SHP77 (cell line): ENCODE results near the gene CLEC4A.
"Not testable (repeated sequence)": the region's sequence is repeated elsewhere in the genome, so short reads cannot be mapped to it uniquely, and the experiment has no call there.

Experiments used
- DNase-seq, 2 experiments: peaks; one replicate each; lab custom pipeline; 2025; lab: John Stamatoyannopoulos, UW

Gene CLEC4A

DNA sequence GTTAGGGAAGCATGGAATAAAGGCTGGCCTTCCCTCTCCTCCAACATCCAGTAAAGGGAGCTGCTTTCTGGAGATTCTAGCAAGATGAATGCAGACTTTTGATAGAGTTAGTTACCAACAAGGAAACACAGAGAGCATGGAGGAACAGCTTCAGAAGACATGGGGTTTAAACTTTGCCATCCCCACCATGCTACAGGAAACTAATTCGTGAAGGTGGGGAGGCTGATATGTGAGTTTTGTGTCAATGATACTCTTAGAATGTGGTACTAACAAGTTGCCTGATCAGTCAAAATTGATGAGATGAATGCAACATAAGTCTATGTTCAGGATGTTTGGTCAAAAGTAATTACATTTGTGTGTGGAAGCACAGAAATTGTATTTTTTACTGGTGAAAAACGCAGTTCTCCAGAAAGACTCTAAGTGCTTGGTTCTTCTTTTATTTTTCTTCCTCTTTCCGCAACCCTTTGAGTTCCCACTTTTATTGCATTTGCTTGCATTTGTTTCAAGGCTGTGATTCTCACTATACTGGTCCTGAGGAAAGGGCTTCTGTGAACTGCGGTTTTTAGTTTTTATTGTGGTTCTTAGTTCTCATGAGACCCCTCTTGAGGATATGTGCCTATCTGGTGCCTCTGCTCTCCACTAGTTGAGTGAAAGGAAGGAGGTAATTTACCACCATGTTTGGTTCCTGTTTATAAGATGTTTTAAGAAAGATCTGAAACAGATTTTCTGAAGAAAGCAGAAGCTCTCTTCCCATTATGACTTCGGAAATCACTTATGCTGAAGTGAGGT is at the start of gene CLEC4A:
TSS of gene CLEC4A (plus strand) at position 494 of the 789 bp plus-strand sequence. CDS start at position 756, 262 bp downstream.
- no peak for DNase-seq

DNA sequence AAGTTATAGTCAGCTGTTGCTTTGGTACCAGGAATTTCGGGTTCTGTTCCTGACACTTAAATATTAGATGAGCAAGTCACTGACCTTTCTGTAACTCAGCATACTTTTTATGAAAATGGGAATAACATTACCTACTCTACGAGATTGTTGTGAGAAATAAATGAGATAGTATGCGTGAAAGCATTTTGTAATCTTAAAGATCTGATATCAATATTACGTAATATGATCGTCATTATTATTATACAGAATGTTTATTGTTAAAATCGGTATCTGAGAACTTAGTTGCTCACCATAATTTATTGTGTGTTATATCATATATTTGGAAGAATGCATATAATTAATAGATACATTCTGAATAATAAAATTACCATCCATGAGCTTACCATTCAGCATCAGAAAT is 47.5 kb upstream of the CLEC4A start:
- DNase-seq, result no peak

DNA sequence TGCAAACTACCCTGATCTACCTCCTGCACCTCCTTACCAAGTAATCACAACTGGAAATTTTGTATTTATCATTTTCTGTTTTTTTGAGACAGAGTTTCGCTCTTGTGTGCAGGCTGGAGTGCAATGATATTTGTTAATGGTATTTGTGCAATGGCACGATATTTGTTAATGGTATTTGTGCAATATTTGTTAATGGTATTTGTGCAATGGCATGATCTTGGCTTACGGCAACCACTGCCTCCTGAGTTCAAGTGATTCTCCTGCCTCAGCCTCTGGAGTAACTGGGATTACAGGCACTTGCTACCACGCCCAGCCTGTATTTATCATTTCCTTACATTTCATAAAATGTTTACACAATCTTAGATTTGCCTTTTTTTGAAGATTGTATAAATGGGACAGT is 47.1 kb upstream of the CLEC4A start:
- no peak for DNase-seq

DNA sequence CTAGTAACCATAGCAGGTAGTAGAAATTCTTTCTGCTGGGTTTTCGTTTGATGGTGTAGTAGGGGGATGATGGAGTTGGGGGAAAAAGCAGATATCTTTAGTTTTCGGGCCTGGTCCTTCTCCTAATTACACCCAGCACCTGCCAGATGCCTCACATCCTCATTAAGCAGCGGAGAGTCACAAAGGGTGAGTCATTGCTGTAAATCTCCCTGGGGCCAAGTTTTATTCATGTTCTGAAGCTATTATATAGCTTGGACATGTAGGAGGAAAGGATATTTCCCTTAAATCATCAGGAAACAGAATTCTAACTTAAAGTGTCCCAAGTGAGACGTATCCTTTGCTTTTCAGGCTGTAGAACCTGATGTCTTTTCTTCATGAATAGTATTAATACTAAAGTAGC is 46.2 kb upstream of the CLEC4A start:
- no peak for DNase-seq

DNA sequence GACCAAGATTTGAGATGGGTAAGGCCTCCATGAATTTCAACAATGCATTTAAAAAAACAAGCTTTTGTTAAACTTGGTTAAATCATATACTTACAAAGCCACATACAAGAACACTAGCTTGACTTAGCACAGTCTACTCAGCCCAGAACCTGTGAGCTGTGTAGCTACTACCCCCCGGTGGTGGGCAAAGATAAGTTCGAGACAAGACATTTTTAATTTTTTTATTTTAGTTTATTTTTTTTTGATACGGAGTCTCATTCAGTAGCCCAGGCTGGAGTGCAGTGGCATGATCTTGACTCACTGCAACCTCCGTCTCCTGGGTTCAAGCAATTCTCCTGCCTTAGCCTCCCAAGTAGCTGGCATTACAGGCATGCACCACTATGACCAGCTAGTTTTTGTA is 45.0 kb upstream of the CLEC4A start:
- no peak for DNase-seq

DNA sequence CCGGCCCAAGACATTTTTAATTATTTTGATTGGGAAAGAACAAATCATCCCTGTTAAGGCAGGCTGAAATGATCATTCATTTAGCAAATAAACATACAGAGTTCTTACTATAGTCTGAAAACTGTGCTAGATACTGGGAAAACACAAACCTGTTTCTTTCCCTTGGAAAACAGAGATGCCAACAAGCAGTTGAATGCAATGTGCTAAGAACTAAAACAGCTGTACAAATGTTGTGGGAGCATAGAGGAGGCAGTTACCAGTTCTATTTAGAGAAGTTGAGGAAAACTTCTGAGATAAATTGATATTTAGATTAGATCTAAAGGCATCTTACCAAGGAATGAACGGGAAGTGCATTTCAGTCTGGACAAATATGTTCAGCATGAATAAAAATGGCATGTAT is 44.5 kb upstream of the CLEC4A start:
- no peak for DNase-seq

DNA sequence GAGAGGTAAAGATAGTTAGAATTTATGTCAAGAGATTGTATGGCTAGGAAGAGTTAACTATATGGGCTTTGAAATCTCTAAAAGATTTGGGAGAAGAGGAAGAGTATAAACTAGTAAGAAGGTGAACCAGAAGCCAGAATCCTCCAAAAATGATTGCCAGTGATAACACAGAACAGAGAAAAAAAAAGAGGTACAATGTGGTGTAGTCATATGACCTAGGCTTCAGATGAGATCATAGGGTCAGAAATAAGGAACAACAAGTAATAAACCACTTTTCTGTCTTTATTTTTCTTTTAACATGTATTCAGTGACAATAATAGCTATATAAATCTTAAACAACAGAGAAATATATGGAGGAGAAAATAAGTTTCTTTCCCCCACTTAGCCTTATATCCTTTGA is 43.3 kb upstream of the CLEC4A start:
- no peak for DNase-seq

DNA sequence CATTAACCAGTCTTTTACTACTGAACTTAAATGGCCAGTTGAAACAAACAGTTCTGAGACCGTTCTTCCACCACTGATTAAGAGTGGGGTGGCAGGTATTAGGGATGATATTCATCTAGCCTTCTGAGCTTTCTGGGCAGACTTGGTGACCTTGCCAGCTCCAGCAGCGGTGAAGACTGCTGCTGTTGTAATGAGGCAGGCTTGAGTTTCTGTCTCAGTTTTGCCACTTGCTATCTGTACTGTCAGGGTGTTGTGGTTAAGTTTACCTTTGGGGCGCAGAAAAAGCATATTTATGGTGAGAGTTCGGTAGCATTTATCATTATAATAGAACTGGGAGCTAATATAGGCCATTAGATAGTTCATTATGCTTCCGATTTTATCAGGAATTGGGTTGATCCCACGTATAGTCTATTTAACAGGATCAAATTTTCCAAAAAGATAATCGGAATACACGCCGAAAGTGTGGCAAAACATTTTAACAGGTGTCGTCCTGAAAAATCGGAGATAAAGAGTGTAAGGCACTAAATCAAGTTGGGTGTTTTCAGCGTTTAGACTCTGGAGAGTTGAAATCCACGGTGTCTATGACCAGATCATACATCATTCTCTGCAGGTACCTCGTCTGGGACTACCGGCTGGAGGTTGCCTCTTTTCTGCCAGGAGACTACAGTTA is 42.0 kb upstream of the CLEC4A start:
- no peak for DNase-seq

DNA sequence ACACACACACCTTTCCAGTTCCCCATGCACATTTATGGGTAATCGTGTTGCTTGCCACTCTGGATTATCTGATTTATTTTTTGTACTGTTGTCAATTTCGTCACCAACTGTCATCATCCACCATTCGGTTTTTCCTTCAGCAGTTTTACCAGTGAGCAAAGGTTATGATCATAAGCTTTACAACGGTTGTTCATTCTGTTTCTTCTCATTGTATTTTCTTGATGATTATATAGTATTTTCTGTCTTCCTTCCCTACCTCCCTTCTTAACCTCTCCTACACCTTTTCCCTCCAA is 40.7 kb upstream of the CLEC4A start:
- DNase-seq, result no peak

DNA sequence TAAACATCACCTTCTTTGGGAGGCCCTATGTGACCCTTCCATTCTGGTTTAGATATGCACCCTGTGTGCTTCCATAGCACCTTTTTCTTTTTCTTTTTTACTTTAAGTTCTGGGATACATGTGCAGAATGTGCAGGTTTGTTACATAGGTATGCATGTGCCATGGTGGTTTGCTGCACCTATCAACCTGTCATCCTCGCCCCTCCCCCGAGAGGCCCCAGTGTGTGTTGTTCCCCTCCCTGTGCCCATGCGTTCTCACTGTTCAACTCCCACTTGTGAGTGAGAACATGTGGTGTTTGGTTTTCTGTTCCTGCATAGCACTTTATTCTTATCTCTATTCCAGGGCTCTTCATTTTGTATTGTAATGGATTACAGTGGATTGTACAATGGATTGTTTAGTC is 39.1 kb upstream of the CLEC4A start:
- DNase-seq, result not testable (repeated sequence)

DNA sequence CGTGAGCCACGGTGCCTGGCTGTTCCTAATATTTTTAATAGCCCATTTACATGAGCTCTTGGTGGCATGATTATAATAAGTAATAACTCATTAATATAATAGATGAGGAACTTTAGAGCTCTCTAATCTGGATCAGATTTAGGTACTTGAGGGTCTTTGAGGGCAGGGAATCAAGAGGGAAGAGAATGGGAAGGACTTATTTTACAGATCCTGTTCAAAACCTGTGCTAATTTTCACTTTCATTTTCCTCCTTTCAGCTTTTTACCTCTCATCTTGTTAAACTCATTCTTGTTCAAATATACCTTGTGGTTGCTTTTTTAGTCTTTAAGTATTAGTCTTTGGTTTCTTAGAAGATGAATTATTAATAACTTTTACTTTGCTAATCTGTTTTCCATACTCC is 35.8 kb upstream of the CLEC4A start:
- DNase-seq, result no peak

DNA sequence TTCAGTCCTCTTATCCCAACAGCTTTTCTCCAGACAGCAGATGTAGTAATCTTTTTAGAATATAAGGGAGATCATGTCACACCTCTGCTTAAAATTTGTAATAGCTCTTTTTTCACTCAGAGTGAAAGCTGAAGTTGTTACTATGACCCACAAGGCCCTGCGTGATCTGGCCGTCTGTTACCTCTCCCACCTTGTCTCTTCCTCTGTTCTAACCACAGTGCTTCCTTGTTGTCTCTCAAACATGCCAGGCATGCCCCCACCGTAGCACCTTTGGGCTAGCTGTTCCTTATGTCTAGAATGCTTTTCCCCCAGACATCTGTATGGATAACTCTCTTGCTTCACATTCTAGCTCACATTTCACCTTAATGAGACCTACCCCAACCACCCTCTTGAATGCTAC is 34.8 kb upstream of the CLEC4A start:
- no peak for DNase-seq

DNA sequence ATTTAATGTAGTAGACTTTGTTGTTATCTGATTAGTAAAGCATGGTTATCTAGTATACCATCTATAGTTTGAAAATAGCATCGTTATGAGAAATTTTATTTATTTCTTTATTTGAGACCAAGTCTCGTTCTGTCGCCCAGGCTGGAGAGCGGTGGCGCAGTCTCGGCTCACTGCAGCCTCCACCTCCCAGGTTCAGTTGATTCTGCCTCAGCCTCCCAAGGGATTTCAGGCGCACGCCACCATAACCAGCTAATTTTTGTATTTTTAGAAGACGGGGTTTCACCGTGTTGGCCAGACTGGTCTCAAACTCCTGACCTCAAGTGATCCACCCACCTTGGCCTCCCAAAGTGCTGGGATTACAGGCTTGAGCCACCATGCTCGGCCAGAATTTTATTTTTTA is 34.1 kb upstream of the CLEC4A start:
- not testable (repeated sequence) for DNase-seq

DNA sequence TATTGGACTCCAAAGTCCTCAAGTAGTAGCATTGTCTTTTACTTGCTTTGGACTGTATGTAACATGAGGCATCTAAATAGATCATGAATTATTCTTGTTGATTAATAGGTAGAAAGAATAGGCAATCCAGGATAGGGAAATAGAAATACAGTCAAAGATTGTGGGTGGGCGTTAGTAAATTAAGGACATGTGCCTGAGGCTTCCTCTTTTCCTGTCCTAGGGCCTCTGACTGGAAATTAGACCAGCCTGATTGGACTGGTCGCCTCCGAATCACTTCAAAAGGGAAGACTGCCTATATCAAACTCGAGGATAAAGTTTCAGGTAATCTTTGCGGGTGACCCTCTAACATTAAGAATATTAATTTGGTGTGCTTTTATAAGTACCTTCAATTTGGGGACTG is 33.7 kb upstream of the CLEC4A start:
- no peak for DNase-seq

DNA sequence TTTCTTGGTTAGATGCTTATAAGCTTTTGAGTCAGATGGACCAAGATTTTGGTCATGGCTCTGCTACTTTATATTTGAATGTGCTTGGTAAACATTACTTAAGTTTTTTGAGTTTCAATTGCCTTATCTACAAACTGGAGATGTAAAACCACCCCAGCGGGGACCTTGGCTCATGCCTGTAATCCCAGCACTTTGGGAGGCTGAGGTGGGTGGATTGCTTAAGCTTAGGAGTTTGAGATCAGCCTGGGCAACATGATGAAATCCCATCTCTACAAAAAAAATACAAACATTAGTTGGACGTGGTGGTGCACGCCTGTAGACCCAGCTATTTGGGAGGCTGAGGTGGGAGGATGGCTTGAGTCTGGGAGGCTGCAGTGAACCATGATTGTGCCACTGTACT is 30.1 kb upstream of the CLEC4A start:
- no peak for DNase-seq

DNA sequence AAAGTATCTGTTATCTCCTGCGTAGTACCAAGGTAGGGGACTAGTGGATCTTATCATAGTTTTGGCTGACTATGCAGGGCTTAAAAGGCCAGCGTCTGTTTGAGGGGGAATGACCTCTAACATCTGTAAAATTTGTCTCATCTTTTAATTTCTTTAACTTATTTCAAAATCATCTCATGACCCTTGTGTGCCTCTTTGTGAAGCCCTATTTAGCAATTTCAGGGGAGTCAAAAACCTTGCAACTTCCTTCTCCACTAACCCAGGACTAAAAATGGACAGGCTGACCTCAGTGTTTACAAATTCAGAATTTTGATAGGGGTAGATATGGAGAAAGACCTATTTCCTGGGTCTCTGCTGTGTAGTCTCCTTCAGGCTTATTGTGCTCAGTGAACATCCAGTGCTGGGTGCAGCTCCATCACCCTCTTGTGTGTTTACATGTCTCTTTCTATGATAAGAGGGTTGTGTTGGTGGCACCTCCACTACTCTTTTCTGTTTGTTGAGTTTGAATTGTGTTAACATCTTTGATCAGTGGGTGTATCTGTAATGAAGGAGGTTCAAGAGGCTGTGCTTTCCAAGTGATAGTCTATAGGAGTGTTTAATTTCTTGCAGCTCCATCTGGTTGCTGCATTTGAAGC is 27.0 kb upstream of the CLEC4A start:
- no peak for DNase-seq

DNA sequence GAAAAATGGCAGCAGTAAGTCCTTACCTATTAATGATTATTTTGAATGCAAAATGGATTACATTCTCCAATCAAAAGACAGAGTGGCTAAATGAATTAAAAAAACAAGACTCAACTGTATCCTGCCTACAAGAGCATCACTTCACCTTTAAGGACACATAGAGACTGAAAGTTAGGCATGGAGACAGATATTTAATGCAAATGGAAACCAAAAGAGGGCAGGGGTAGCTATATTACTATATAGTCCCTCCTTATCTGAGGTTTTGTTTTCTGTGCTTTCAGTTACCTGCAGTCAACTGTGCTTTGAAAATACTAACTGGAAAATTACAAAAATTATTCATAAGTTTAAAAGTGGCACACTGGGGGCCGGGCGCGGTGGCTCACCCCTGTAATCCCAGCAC is 24.2 kb upstream of the CLEC4A start:
- DNase-seq, result no peak

DNA sequence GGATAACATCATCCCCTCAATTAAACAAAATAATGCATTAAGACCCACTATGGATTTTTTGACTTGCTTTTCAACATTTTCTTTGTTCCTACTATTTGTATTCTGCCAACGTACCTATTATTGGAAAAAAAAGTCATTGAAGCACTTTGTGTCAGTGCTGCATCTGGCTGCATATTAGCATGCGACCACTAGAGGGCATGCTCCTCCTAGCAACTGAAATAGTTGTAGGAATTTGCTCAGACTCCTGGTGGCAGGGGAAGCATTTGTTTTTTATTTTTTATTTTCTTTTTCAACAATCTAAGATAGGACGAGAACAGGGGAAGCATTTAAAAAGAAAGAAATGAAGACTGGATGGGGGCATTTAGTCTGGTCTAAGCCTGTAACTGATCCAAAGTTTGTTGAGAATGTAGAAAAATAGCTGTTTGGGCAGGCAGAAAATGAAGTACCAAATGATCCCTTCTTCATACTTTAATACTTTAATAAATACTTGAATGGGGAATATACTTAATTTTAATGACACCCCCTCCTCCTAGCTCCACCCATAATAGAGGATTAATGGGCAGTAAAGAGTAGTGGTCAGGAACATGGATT is 14.5 kb upstream of the CLEC4A start:
- peak; percentile 1 to 32 for DNase-seq

DNA sequence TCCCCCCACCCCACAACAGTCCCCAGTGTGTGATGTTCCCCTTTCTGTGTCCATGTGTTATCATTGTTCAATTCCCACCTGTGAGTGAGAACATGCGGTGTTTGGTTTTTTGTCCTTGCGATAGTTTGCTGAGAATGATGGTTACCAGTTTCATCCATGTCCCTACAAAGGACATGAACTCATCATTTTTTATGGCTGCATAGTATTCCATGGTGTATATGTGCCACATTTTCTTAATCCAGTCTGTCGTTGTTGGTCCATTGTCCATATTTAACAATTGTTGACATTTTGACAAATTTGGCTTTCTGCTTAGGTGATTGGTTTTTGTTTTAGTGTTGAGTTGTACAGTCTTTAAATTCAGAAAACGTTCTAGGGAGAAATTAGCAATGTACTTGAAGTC is 10.3 kb upstream of the CLEC4A start:
- not testable (repeated sequence) for DNase-seq

DNA sequence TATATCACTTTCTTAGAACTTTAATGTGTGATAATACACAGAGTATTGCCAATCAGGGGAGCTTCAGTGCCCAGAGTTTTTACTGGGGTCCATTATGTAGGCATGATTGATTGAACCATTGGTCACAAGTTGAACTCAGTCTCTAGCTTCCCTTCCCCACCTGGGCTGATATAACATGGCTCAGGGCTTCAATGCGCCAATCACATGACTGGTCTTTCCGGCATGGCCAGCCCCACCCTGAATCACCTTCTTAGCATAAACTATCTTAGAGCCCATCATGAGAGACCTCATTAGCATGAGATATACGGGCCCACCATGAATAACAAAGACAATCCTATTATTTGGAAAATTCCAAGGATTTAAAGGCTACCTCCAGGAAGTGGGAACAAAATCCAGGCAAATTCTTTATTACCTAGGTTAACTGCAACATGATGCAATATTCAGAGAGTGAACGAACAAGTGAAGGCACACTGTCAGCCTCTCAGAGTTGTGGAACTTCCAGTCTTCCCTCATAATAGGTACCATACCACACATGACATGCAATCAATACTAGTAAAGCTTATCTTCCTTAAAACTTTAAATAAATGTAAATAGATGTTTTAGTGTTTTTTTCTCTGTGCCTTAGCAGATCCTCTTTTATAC is 3.2 kb upstream of the CLEC4A start:
- DNase-seq, result no peak

DNA sequence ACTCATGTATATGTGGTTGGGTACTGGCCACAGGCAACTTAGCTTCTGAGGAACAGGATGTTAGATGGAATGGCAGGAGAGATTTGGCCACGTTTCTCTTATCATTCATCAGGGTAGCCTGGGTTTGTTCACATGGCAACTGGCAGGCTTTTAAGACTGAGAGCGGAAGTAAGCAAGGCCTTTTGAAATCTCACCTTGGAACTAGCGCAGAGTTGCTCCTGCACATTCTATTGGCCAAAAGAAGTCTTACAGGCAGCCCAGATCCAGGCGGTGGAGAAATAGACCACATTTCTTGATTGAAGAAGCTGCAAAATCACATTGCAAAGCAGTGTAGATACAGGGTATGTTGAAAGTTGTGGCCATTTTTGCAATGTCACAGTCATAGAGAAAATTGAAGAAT is 3.7 kb downstream of the CLEC4A start:
- no peak for DNase-seq

DNA sequence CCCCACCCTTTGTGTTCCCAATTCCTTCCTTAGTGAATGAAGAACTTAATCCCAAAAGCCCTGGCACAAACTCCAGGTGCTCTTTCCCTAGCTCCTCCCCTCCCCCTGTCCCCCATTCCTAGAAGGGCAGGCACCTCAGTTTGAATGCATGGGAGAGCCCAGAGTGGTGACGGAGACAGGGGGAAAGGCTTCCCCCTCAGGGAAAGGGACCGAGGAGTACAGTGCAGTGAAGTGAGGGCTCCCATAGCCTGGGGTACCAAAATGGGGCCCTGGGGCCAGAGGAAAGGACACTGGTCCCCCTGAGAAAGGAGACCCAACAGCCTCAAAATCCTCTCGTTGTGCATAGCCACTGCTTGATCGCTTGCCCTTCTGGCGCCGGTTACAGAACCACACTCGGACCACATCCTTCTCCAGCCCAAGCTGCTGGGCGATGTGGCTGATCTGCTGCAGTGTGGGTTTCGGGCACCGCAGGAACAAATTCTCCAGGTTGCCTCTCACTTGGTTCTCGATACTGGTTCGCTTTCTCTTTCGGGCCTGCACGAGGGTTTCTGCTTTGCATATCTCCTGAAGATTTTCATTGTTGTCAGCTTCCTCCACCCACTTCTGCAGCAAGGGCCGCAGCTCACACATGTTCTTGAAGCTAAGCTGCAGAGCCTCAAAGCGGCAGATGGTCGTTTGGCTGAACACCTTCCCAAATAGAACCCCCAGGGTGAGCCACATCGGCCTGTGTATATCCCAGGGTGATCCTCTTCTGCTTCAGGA is 10.4 kb downstream of the CLEC4A start:
- not testable (repeated sequence) for DNase-seq
